Tibial nerve (tissue), 3 donors: Measurements from ENCODE around the gene BRSK2.

Experiments used
- EP300 ChIP-seq, 2 donors: sonication (generic); formaldehyde crosslinking; IDR thresholded peaks; one replicate each; pipeline ENCODE4 v1.6.1; 2017; ENCODE audit warnings: antibody characterized with exemption in 2 of 2, mild to moderate bottlenecking in 1 of 2
- POLR2A ChIP-seq, 2 donors: fragments of 450-650 bp; IDR thresholded peaks; one replicate each; pipeline ENCODE4 v1.6.1; 2017; ENCODE audit warnings: antibody characterized with exemption in 2 of 2, mild to moderate bottlenecking in 2 of 2, moderate library complexity in 2 of 2

- TF ChIP-seq EP300 (IDR thresholded peaks at IDR 0.05) (no peak), POLR2A (IDR thresholded peaks at IDR 0.05) (no peak)
Measured at GRCh38 chr11:1393038-1393710, 3.4 kb downstream of the BRSK2 start.
